Measurements from ENCODE around the gene AMBRA1.

AMBRA1 gene

GRCh38 chr11:46593550-46594373 lies at the start of gene AMBRA1:
TSS of gene AMBRA1 (minus strand) at chr11:46594023. CDS start at chr11:46548380, 45,643 bp downstream.
- DNase-seq: peak; percentile 86

- DNase-seq: no peak
Observed at GRCh38 chr11:46643531-46643930, 49.7 kb upstream of the AMBRA1 start.

GRCh38 chr11:46642627-46643335 lies 49.0 kb upstream of the AMBRA1 start:
- DNase-seq: no peak

GRCh38 chr11:46641639-46642038 lies 47.8 kb upstream of the AMBRA1 start:
- no peak for DNase-seq

- DNase-seq: no peak
Observed at GRCh38 chr11:46640036-46640788, 46.4 kb upstream of the AMBRA1 start.

GRCh38 chr11:46639197-46639839 lies 45.5 kb upstream of the AMBRA1 start:
- DNase-seq: no peak

GRCh38 chr11:46637546-46637945 lies 43.7 kb upstream of the AMBRA1 start:
- DNase-seq: no peak

- no peak for DNase-seq
Observed at GRCh38 chr11:46635557-46636139, 41.8 kb upstream of the AMBRA1 start.

- no peak for DNase-seq
Observed at GRCh38 chr11:46633291-46634217, 39.7 kb upstream of the AMBRA1 start.

- no peak for DNase-seq
Observed at GRCh38 chr11:46632502-46632901, 38.7 kb upstream of the AMBRA1 start.

GRCh38 chr11:46631676-46632075 lies 37.9 kb upstream of the AMBRA1 start:
- DNase-seq: no peak

GRCh38 chr11:46630237-46630636 lies 36.4 kb upstream of the AMBRA1 start:
- no peak for DNase-seq

GRCh38 chr11:46628961-46629360 lies 35.1 kb upstream of the AMBRA1 start:
- no peak for DNase-seq

GRCh38 chr11:46625406-46625805 lies 31.6 kb upstream of the AMBRA1 start:
- DNase-seq: no peak

- DNase-seq: no peak
Observed at GRCh38 chr11:46618837-46619236, 25.0 kb upstream of the AMBRA1 start.

- no peak for DNase-seq
Observed at GRCh38 chr11:46617972-46618314, 24.1 kb upstream of the AMBRA1 start.

- DNase-seq: peak; percentile 79
Observed at GRCh38 chr11:46617134-46617971, 23.5 kb upstream of the AMBRA1 start, which contains the start of the genes ATG13 and HARBI1. TSS of gene ATG13 (plus strand) at chr11:46617553. CDS start at chr11:46644292, 26,739 bp downstream. TSS of gene HARBI1 (minus strand) at chr11:46617227. CDS start at chr11:46616237, 990 bp downstream.

GRCh38 chr11:46616551-46617133 lies 22.8 kb upstream of the AMBRA1 start:
- DNase-seq: no peak

- DNase-seq: no peak
Observed at GRCh38 chr11:46615756-46616155, 21.9 kb upstream of the AMBRA1 start.

GRCh38 chr11:46612326-46612725 lies 18.5 kb upstream of the AMBRA1 start:
- DNase-seq: no peak
